ENCODE results near the gene OST4.

OST4 gene

DNA sequence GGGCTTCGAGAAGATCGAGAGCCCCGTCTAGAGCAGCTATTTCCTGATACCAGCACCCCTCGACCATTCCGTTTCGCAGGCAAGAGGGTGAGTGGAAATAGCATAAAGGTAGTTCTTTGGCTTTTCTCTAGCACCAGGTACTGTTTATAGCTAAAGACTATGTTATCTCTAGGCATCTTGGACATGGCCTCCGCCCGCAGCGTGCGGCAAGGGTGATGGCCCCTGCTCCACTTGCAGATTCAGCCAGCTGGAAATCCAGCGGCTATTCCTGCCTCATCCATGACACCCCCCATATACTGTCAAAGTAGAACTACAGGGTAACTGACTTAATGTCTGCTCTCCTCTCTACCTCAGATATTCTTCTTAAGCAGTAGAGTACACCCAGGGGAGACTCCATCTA, 16.7 kb downstream of the OST4 start:
- TF ChIP-seq, protein P1, sequence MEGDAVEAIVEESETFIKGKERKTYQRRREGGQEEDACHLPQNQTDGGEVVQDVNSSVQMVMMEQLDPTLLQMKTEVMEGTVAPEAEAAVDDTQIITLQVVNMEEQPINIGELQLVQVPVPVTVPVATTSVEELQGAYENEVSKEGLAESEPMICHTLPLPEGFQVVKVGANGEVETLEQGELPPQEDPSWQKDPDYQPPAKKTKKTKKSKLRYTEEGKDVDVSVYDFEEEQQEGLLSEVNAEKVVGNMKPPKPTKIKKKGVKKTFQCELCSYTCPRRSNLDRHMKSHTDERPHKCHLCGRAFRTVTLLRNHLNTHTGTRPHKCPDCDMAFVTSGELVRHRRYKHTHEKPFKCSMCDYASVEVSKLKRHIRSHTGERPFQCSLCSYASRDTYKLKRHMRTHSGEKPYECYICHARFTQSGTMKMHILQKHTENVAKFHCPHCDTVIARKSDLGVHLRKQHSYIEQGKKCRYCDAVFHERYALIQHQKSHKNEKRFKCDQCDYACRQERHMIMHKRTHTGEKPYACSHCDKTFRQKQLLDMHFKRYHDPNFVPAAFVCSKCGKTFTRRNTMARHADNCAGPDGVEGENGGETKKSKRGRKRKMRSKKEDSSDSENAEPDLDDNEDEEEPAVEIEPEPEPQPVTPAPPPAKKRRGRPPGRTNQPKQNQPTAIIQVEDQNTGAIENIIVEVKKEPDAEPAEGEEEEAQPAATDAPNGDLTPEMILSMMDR (IDR thresholded peaks at IDR 0.05; ENCODE audit: borderline replicate concordance, insufficient read depth, low read depth, low read length), result no peak

DNA sequence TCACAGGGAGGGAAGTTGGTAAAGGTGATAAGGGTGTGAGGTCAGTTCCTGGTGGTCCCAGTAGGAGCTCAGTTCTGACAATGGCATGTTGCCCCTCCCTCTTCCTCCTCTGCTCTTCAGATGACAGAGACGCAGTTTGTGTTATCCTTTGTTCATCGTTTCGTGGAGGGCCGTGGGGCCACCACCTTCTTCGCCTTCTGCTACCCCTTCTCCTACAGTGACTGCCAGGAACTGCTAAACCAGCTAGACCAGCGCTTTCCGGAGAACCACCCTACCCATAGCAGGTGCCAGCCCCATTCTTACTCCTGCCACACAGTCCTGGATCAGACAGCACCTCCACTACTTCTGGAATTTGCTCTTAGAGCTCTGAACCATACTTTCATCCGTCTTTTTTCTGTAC, 17.7 kb downstream of the OST4 start:
- TF ChIP-seq, protein P1 (IDR thresholded peaks at IDR 0.05; ENCODE audit: borderline replicate concordance, insufficient read depth, low read depth, low read length), result no peak

More for the DNA sequence above, 16.7 kb downstream of the OST4 start:
- H3K4me3 ChIP-seq (ENCODE audit: low read depth, low read length), result no peak overlapping the region

DNA sequence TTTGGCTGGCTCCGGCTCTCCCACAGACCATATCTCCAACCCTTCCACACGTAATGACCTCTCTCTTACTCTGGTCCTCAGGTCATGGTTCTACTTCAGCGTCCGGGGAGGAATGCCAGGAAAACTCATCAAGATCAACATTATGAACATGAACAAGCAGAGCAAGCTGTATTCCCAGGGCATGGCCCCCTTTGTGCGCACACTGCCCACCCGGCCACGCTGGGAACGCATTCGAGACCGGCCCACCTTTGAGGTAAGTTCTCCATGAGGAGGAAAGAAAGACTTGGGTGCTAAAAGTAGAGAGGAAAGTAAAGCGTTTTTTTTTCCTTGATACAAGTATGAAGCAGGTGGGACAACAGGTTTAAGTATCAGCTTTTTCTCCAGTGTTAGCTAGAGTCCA, 18.1 kb downstream of the OST4 start:
- TF ChIP-seq, protein P1 (IDR thresholded peaks at IDR 0.05; ENCODE audit: borderline replicate concordance, insufficient read depth, low read depth, low read length), result no peak
- H3K4me3 ChIP-seq (ENCODE audit: low read depth, low read length), result no peak overlapping the region

More for the DNA sequence above, 17.7 kb downstream of the OST4 start:
- no peak overlapping the region for H3K4me3 ChIP-seq (ENCODE audit: low read depth, low read length)

DNA sequence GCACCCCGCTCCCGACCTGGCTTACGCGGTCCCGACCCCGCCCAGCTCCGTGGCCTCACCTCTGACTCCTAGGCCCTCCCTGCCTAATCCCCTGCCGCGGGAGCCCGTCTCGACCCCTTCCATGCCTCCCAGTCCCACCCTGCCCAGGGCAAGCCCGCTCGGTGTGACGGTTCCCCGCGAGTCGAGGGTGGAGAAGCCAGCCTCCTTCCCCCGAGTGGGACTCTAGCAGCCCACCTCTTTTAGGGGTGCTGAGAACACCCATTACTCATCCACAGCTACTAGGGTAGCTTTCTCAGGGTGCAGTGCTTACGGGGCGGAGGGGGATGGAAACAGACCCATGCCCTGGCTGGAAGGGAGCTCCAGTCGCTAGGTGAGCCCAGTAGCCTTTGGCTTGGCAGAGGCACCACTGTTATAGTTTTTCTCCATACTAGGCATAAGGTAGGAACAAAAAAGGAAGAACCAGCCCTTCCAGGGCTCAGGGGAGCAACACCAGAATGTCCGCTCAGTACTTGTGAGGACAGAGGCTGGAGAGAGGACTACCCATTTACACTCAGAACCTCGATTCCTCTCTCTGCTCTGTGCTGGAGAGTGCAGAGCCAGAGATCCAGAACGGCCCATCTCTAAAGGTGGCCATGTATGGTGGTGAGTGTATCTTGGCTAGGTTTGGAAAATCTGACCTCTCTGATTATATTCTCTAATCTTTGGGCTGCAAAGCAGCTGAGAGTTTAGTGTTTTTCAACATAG, 19.4 kb downstream of the OST4 start:
- H3K4me3 ChIP-seq (ENCODE audit: low read depth, low read length), result peak overlapping the region; percentile 63
- TF ChIP-seq, protein P1 (IDR thresholded peaks at IDR 0.05; ENCODE audit: borderline replicate concordance, insufficient read depth, low read depth, low read length), result no peak

DNA sequence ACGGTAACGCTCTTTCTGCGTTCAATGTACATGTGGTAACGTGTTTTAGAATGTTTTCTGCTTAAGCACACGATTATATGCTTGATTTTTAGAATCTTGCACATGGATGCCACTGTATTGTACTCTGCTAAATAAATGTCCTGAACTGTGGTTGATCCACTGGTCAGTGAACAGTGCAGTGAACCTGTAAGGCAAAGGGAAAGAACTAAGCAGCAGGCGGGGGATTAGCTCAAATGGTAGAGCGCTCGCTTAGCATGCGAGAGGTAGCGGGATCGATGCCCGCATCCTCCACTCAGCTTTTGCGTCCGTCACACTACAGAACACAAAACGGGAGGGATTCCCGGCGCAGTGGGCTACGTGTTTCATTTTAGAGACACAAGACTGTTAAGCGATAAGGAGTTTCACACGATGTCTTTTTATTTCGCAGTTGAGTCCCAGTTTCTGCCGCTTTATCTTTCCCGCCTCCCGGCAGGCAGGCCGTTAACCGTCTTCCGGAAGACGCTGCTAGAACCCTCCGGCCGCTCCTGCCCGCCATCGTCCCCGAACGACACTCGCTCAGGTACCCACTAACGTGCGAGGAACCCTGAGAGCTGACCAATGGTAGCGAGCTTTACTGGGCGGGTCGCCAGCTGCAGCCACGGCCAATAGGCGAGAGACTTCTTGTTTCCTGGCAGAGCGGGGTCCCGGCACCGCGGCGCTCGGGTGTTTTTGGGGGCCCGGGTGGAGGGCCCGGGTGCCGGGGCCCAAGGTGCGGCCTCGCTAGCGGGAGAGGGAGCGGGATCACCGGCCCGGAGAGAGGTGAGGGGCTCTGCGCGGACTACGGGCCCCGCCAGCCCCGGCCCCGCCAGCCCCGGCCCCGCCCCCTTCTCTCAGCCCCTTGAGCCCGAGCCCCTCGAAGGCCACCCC, 20.2 kb downstream of the OST4 start, which contains the start of gene AGBL5:
TSS of gene AGBL5 (plus strand) at position 673 of the 906 bp plus-strand sequence. CDS start 1,291 bp downstream, outside the sequence.
- TF ChIP-seq, protein P1 (IDR thresholded peaks at IDR 0.05; ENCODE audit: borderline replicate concordance, insufficient read depth, low read depth, low read length), result no peak

DNA sequence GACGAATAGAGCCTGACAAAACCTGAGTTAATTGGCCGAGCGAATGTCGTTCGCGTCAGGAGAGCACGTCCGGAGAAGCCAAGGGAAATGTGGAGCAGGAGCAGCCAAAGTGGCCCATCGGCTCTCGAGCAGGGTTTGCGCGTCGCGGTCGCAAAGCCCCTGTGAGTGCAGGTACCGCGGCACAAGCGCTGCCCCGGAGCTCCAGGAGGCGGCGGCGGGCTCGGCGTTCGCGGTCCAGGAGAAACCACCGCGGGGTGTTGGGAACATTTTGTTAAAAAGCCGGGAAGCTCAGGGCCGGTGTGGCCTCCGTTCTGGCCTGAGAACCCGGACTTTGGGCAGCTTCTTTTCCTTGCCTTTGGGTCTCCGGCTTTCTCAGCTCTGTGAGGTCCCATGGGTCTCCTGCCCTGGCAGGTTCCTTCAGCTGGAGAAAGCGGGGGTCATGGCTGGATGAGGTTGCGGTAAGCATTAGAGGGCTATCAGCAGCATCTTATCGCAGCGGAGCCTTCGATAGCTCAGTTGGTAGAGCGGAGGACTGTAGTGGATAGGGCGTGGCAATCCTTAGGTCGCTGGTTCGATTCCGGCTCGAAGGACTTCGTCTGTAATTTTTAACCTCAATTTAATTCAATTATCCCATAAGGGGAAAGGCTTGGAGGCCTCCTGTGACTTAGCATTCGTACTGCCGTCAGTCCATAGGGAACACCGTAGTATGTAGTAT, 21.0 kb downstream of the OST4 start:
- TF ChIP-seq, protein P1 (IDR thresholded peaks at IDR 0.05; ENCODE audit: borderline replicate concordance, insufficient read depth, low read depth, low read length), result peak; percentile 27; the same call in 1 of the 2 replicates
- H3K4me3 ChIP-seq (ENCODE audit: low read depth, low read length), result peak overlapping the region; percentile 65

More for the DNA sequence above, 20.2 kb downstream of the OST4 start, which contains the start of gene AGBL5:
- peak within 1 kb of the TSS; percentile 65 for H3K4me3 ChIP-seq (ENCODE audit: low read depth, low read length)
